CD8-positive, alpha-beta memory T cell (primary cell): Measurements from ENCODE around the gene CHAC1. TPM values are rescaled to one million over a fixed set of nuclear protein-coding genes. Genes with fewer than 3 reads are reported as not detected.
"Not testable (repeated sequence)": the region's sequence is repeated elsewhere in the genome, so short reads cannot be mapped to it uniquely, and the experiment has no call there.

Experiments
- CTCF ChIA-PET: fragments of 350-600 bp; sonication (Branson Sonifier 250); formaldehyde crosslinking; loops from one replicate; lab custom pipeline; 2021; ENCODE audit warnings: antibody characterized with exemption; lab: Charles Lee
- POLR2A ChIA-PET: fragments of 350-600 bp; sonication (Branson Sonifier 250); formaldehyde crosslinking; loops from one replicate; lab custom pipeline; 2021; ENCODE audit warnings: antibody characterized with exemption; lab: Charles Lee
- DNase-seq, 5 donors: peaks; one replicate each; pipeline versions ENCODE4 v3.0.0 to v3.0.0-alpha.2; 2020 to 2022; ENCODE audit warnings: mixed read lengths in 1 of 5
- H3K27ac ChIP-seq: one replicate; pipeline ENCODE4 v1.7.0; 2013; ENCODE audit warnings: low read depth, mild to moderate bottlenecking, low read length, moderate library complexity
- H3K27me3 ChIP-seq: 2 replicates; pipeline ENCODE4 v1.7.0; 2013; ENCODE audit warnings: low read length, mild to moderate bottlenecking; ENCODE audit not compliant: insufficient read depth, poor library complexity, severe bottlenecking
- H3K36me3 ChIP-seq: 2 replicates; pipeline ENCODE4 v1.7.0; 2013; ENCODE audit warnings: mild to moderate bottlenecking, low read length, moderate library complexity; ENCODE audit not compliant: insufficient read depth
- H3K4me1 ChIP-seq: 2 replicates; pipeline ENCODE4 v1.7.0; 2013; ENCODE audit warnings: mild to moderate bottlenecking, low read length, moderate library complexity; ENCODE audit not compliant: insufficient read depth
- H3K4me3 ChIP-seq: 2 replicates; pipeline ENCODE4 v1.7.0; 2013; ENCODE audit warnings: mild to moderate bottlenecking, low read length
- H3K9me3 ChIP-seq: 2 replicates; pipeline ENCODE4 v1.7.0; 2013; ENCODE audit warnings: mild to moderate bottlenecking, low read length
- H3K27ac Mint-ChIP-seq, 8 donors: one replicate each; pipeline ENCODE4 v1.8.0; 2020 to 2021; ENCODE audit warnings: mixed read lengths in 8 of 8, mild to moderate bottlenecking in 6 of 8, inconsistent platforms in 3 of 8, moderate library complexity in 3 of 8
- H3K27me3 Mint-ChIP-seq, 2 donors: one replicate each; pipeline ENCODE4 v1.8.0; 2020 to 2021; ENCODE audit warnings: mixed read lengths in 2 of 2, mild to moderate bottlenecking in 1 of 2, moderate library complexity in 1 of 2
- H3K36me3 Mint-ChIP-seq, 3 donors: one replicate each; pipeline ENCODE4 v1.8.0; 2020 to 2021; ENCODE audit warnings: mixed read lengths in 3 of 3, inconsistent platforms in 1 of 3, mild to moderate bottlenecking in 1 of 3
- H3K4me1 Mint-ChIP-seq, 3 donors: one replicate each; pipeline ENCODE4 v1.8.0; 2020 to 2021; ENCODE audit warnings: mixed read lengths in 3 of 3, inconsistent platforms in 1 of 3, mild to moderate bottlenecking in 1 of 3
- H3K4me3 Mint-ChIP-seq, 7 donors: one replicate each; pipeline ENCODE4 v1.8.0; 2020 to 2021; ENCODE audit warnings: mixed read lengths in 7 of 7, mild to moderate bottlenecking in 6 of 7, moderate library complexity in 4 of 7, inconsistent platforms in 2 of 7
- H3K9me3 Mint-ChIP-seq, 5 donors: one replicate each; pipeline ENCODE4 v1.8.0; 2020 to 2022; ENCODE audit warnings: mixed read lengths in 5 of 5, mild to moderate bottlenecking in 3 of 5, moderate library complexity in 2 of 5, inconsistent platforms in 1 of 5
- polyA plus RNA-seq: library from polyadenylated mRNA; unstranded; fragments of 300-500 nt; fragmentation: Illumina TruSeq; gene quantifications from one replicate; pipeline ENCODE4 v1.2.3, GENCODE V29; 2021
- total RNA-seq, 2 experiments: library from RNA; stranded (reverse); gene quantifications; one replicate each; pipeline ENCODE4 v1.2.3, GENCODE V29; 2021

The CHAC1 gene
- total and polyA plus RNA-seq, 3 experiments from 2014 or later, result 15.1 to 16.7 TPM; not detected in 1

GRCh38 chr15:40960925-40961324 is 7.7 kb downstream of the CHAC1 start:
- CTCF ChIA-PET, result no interaction called here
- Histone ChIP-seq H3K27me3 (no peaks in the 10 kb centered on the region), H3K36me3 (no peaks in the 10 kb centered on the region), H3K27ac (no peak overlapping the region), H3K4me1 (no peaks in the 10 kb centered on the region), H3K4me3 (no peak overlapping the region), H3K9me3 (no peaks in the 10 kb centered on the region)
- no peak for DNase-seq
- H3K27me3 Mint-ChIP-seq, result peaks cover 6 to 26% of the 10 kb centered on the region in 2 donors
- POLR2A ChIA-PET, result no interaction called here
- H3K9me3 Mint-ChIP-seq, result no peaks in the 10 kb centered on the region
- H3K4me1 Mint-ChIP-seq, result no peaks in the 10 kb centered on the region
- H3K4me3 Mint-ChIP-seq, result no peak overlapping the region
- H3K36me3 Mint-ChIP-seq, result no peaks in the 10 kb centered on the region
- no peak overlapping the region for H3K27ac Mint-ChIP-seq

- H3K4me3 Mint-ChIP-seq, H3K27me3 ChIP-seq, H3K9me3 Mint-ChIP-seq, H3K27ac Mint-ChIP-seq, H3K36me3 ChIP-seq, H3K36me3 Mint-ChIP-seq, H3K4me1 ChIP-seq, POLR2A ChIA-PET, DNase-seq, H3K27ac ChIP-seq, H3K4me3 ChIP-seq, H3K9me3 ChIP-seq, H3K4me1 Mint-ChIP-seq: not testable (repeated sequence)
- peaks cover 6 to 26% of the 10 kb centered on the region in 2 donors for H3K27me3 Mint-ChIP-seq
- CTCF ChIA-PET, result interaction anchor here (0.8 to 1.2 kb wide), 3 partner anchors 9 to 31 kb away, joined by 3 read pairs; partner anchors contain the start of gene CHAC1
Observed at GRCh38 chr15:40961740-40962139, 8.5 kb downstream of the CHAC1 start.

- H3K4me3 Mint-ChIP-seq, DNase-seq, H3K36me3 Mint-ChIP-seq, H3K4me1 ChIP-seq, POLR2A ChIA-PET, H3K27ac Mint-ChIP-seq, H3K27me3 ChIP-seq, H3K9me3 Mint-ChIP-seq, H3K4me3 ChIP-seq, H3K9me3 ChIP-seq, H3K36me3 ChIP-seq, H3K27ac ChIP-seq, H3K4me1 Mint-ChIP-seq: not testable (repeated sequence)
- CTCF ChIA-PET, result interaction anchor here (0.8 to 1.2 kb wide), 4 partner anchors 9 to 31 kb away, joined by 3 read pairs; partner anchors contain the start of gene CHAC1
- peaks cover 6 to 26% of the 10 kb centered on the region in 2 donors for H3K27me3 Mint-ChIP-seq
Observed at GRCh38 chr15:40962317-40962716, 9.0 kb downstream of the CHAC1 start.

GRCh38 chr15:40963201-40963600 is 9.9 kb downstream of the CHAC1 start:
- POLR2A ChIA-PET, result no interaction called here

DNA sequence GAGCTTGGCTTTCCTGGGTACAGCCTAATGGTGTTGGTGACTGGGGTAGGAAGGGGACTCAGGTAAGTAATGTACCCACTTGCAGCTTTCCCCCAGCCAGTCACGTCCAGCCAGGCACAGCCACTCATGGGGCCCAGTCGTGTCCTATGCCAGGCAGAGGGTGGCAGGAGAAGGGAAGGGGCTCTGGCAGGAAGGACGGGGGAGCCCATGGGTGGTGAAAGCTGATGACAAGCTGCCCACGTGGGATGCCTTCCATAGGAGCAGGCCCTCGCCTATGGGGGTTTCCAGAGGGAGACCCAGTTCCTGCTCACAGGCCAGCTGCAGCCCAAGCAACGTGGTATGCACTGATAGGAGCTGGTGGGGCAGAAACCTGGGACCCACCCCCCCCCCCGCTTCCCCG is 10.7 kb downstream of the CHAC1 start:
- Mint-ChIP-seq H3K36me3 (no peaks in the 10 kb centered on the region), H3K27ac (no peak overlapping the region), H3K27me3 (peaks cover 2 to 26% of the 10 kb centered on the region in 2 donors), H3K4me3 (peak overlapping the region in 1 of 7 donors; percentile 63), H3K4me1 (no peaks in the 10 kb centered on the region), H3K9me3 (no peaks in the 10 kb centered on the region)
- H3K4me1 ChIP-seq, result no peaks in the 10 kb centered on the region
- CTCF ChIA-PET, result interaction anchor here (1.0 to 1.6 kb wide), 3 partner anchors 21 to 54 kb away, joined by 3 to 4 read pairs (median 3); no protein-coding TSS in a partner anchor
- no peak for DNase-seq
- no peaks in the 10 kb centered on the region for H3K36me3 ChIP-seq
- POLR2A ChIA-PET, result interaction anchor here (0.7 kb wide), 1 partner anchor 222 kb away, joined by 5 read pairs; no protein-coding TSS in a partner anchor
- H3K9me3 ChIP-seq, result no peaks in the 10 kb centered on the region
- no peak overlapping the region for H3K27ac ChIP-seq
- H3K4me3 ChIP-seq, result no peak overlapping the region
- no peaks in the 10 kb centered on the region for H3K27me3 ChIP-seq

More at GRCh38 chr15:40963201-40963600, 9.9 kb downstream of the CHAC1 start:
- no peaks in the 10 kb centered on the region for H3K36me3 ChIP-seq
- no peaks in the 10 kb centered on the region for H3K27me3 ChIP-seq
- Mint-ChIP-seq H3K4me3 (peak overlapping the region in 1 of 7 donors; percentile 78), H3K4me1 (no peaks in the 10 kb centered on the region), H3K27ac (no peak overlapping the region), H3K36me3 (no peaks in the 10 kb centered on the region), H3K9me3 (no peaks in the 10 kb centered on the region), H3K27me3 (peaks cover 6 to 26% of the 10 kb centered on the region in 2 donors)
- DNase-seq, result no peak
- H3K9me3 ChIP-seq, result no peaks in the 10 kb centered on the region
- H3K27ac ChIP-seq, result no peak overlapping the region
- CTCF ChIA-PET, result interaction anchor here (1.0 to 1.6 kb wide), 3 partner anchors 21 to 53 kb away, joined by 3 to 4 read pairs (median 3); no protein-coding TSS in a partner anchor
- H3K4me3 ChIP-seq, result no peak overlapping the region
- H3K4me1 ChIP-seq, result no peaks in the 10 kb centered on the region

- Histone ChIP-seq H3K27me3 (no peaks in the 10 kb centered on the region), H3K4me3 (no peak overlapping the region), H3K36me3 (no peaks in the 10 kb centered on the region), H3K9me3 (no peaks in the 10 kb centered on the region), H3K4me1 (no peaks in the 10 kb centered on the region), H3K27ac (no peak overlapping the region)
- CTCF ChIA-PET, result interaction anchor here (0.9 to 1.6 kb wide), 3 partner anchors 11 to 55 kb away, joined by 3 to 4 read pairs (median 3); no protein-coding TSS in a partner anchor
- POLR2A ChIA-PET, result no interaction called here
- H3K4me3 Mint-ChIP-seq, result no peak overlapping the region
- no peaks in the 10 kb centered on the region for H3K4me1 Mint-ChIP-seq
- no peaks in the 10 kb centered on the region for H3K36me3 Mint-ChIP-seq
- H3K27me3 Mint-ChIP-seq, result peaks cover 2 to 26% of the 10 kb centered on the region in 2 donors
- H3K27ac Mint-ChIP-seq, result no peak overlapping the region
- no peaks in the 10 kb centered on the region for H3K9me3 Mint-ChIP-seq
- DNase-seq, result no peak
Observed at GRCh38 chr15:40964634-40965033, 11.4 kb downstream of the CHAC1 start.

GRCh38 chr15:40968290-40969085 is 15.2 kb downstream of the CHAC1 start:
- CTCF ChIA-PET, result interaction anchor here (0.6 kb wide), 1 partner anchor 689 kb away, joined by 4 read pairs; no protein-coding TSS in a partner anchor
- Histone ChIP-seq H3K9me3 (no peaks in the 10 kb centered on the region), H3K27ac (no peak overlapping the region), H3K36me3 (no peaks in the 10 kb centered on the region), H3K4me1 (no peaks in the 10 kb centered on the region), H3K4me3 (no peak overlapping the region), H3K27me3 (no peaks in the 10 kb centered on the region)
- H3K27ac Mint-ChIP-seq, result peak overlapping the region in 1 of 8 donors; percentile 9
- H3K4me1 Mint-ChIP-seq, result no peaks in the 10 kb centered on the region
- no peak for DNase-seq
- H3K36me3 Mint-ChIP-seq, result no peaks in the 10 kb centered on the region
- no peaks in the 10 kb centered on the region for H3K9me3 Mint-ChIP-seq
- H3K4me3 Mint-ChIP-seq, result no peak overlapping the region
- POLR2A ChIA-PET, result no interaction called here
- peaks cover 0 to 7% of the 10 kb centered on the region in 2 donors for H3K27me3 Mint-ChIP-seq

DNA sequence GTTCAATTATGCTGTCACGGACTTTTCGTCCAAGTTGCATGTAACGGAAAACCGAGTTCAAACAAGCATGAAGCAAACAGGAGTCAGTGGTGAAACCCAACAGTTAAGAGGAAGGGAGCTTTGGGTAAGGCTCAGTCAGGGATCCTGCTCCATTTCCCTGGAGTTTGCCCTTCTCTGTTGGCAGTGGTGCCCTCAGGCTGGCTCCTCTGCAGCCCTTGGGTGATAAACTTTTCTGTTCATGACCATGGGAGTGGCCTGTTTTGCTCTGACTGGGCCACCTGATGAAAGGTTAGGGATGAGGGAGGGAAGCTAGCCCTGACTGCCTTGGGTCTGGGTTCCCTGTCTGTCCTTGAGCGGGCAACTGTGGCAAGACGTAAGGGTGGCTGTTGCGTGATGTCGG is 16.1 kb downstream of the CHAC1 start:
- no peak overlapping the region for H3K27ac Mint-ChIP-seq
- Histone ChIP-seq H3K9me3 (no peaks in the 10 kb centered on the region), H3K27me3 (no peaks in the 10 kb centered on the region), H3K4me3 (no peak overlapping the region), H3K4me1 (no peaks in the 10 kb centered on the region), H3K27ac (no peak overlapping the region), H3K36me3 (no peaks in the 10 kb centered on the region)
- H3K4me3 Mint-ChIP-seq, result no peak overlapping the region
- ChIA-PET CTCF (interaction anchor here (0.6 kb wide), 1 partner anchor 392 kb away, joined by 3 read pairs; no protein-coding TSS in a partner anchor), POLR2A (no interaction called here)
- no peaks in the 10 kb centered on the region for H3K36me3 Mint-ChIP-seq
- no peaks in the 10 kb centered on the region for H3K4me1 Mint-ChIP-seq
- DNase-seq, result no peak
- H3K27me3 Mint-ChIP-seq, result peaks cover 0 to 6% of the 10 kb centered on the region in 2 donors
- H3K9me3 Mint-ChIP-seq, result no peaks in the 10 kb centered on the region
